HG02588 (cell line): ENCODE measurements around the gene RNF215.

Experiments
- ATAC-seq: cut with Tn5 transposase; IDR thresholded peaks from one replicate; pipeline ENCODE4 v1.9.1; 2021; ENCODE audit warnings: mild to moderate bottlenecking, moderate library complexity; ENCODE audit not compliant: unreplicated experiment

The RNF215 gene

DNA sequence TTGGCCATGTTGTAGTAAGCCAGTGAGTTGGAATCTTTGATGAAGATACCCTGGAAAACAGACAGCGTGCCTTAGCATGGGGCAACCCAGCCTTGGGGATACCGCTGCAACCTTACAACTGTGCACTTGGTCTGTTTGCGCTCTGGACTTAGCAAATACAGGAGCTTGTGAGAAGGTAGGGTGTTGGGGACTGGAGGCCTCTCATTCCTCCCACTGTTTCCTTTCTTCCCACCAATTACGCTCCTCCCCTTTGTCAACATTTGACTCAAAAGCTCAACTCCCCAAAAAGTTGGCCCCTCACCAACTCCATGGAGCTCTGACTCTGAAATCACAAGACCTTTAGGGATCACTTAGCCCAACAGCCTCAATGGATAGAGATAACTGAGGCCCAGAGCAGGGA lies 52.6 kb downstream of the RNF215 start:
- ATAC-seq = no peak

GRCh38 chr22:30333707-30334087 lies 53.5 kb downstream of the RNF215 start:
- ATAC-seq = no peak

- no peak for ATAC-seq
Observed at GRCh38 chr22:30332994-30333706, 54.1 kb downstream of the RNF215 start.

- no peak for ATAC-seq
Observed at GRCh38 chr22:30332551-30332950, 54.7 kb downstream of the RNF215 start.
